Peyer's patch (tissue), 4 donors: Measurements from ENCODE around the gene PSG5. TPM values are rescaled to one million over a fixed set of nuclear protein-coding genes. Genes with fewer than 3 reads are reported as not detected.
"Not testable (repeated sequence)": the region's sequence is repeated elsewhere in the genome, so short reads cannot be mapped to it uniquely, and the experiment has no call there.

Experiments
- DNase-seq, 3 donors: peaks; one replicate each; pipeline ENCODE4 v3.0.0-alpha.2; 2017 to 2019
- H3K27ac ChIP-seq, 4 donors: fragments of 200-600 bp; sonication (generic); one replicate each; pipeline ENCODE4 v1.5.1; 2016 to 2019
- H3K27me3 ChIP-seq, 2 donors: fragments of 200-600 bp; sonication (generic); one replicate each; pipeline ENCODE4 v1.5.1; 2019
- H3K36me3 ChIP-seq, 3 donors: fragments of 200-600 bp; sonication (generic); one replicate each; pipeline ENCODE4 v1.5.1; 2016 to 2019
- H3K4me1 ChIP-seq, 4 donors: fragments of 200-600 bp; sonication (generic); one replicate each; pipeline ENCODE4 v1.5.1; 2016 to 2019
- H3K4me3 ChIP-seq, 4 donors: fragments of 200-600 bp; sonication (generic); 1 replicate in 3 of 4; 2 replicates in 1 of 4; pipeline ENCODE4 v1.5.1; 2016 to 2019; ENCODE audit warnings: mild to moderate bottlenecking in 1 of 4
- H3K9me3 ChIP-seq, 4 donors: fragments of 200-600 bp; sonication (generic); one replicate each; pipeline ENCODE4 v1.5.1; 2016 to 2019; ENCODE audit warnings: mild to moderate bottlenecking in 1 of 4
- CTCF ChIP-seq, 6 experiments: fragments of 450-650 bp in 4 of 6; fragments of 200-600 bp in 2 of 6; sonication (generic) in 1 of 6; IDR thresholded peaks; one replicate each; pipeline ENCODE4 v1.5.1; 2017 to 2019; ENCODE audit warnings: antibody characterized with exemption in 6 of 6, mild to moderate bottlenecking in 3 of 6, moderate library complexity in 1 of 6
- POLR2A ChIP-seq, 2 donors: fragments of 450-650 bp; IDR thresholded peaks; one replicate each; pipeline ENCODE4 v1.5.1; 2017; ENCODE audit warnings: antibody characterized with exemption in 2 of 2, mild to moderate bottlenecking in 2 of 2, moderate library complexity in 2 of 2
- total RNA-seq, 4 donors: library from RNA; depleted of rRNA; stranded (reverse); fragments of >200 nt; gene quantifications; one replicate each; pipeline ENCODE4 v1.1.0, GENCODE V29; 2016

The PSG5 gene
- not detected for total RNA-seq

GRCh38 chr19:43186311-43186935 lies at the start of gene PSG5:
TSS of gene PSG5 (minus strand) at chr19:43186536. CDS start at chr19:43186405, 131 bp downstream.
- H3K36me3 ChIP-seq, DNase-seq, H3K4me1 ChIP-seq: not testable (repeated sequence)

GRCh38 chr19:43235686-43236085 lies 49.4 kb upstream of the PSG5 start:
- H3K27me3 ChIP-seq, H3K4me1 ChIP-seq, H3K4me3 ChIP-seq, DNase-seq, H3K27ac ChIP-seq, H3K36me3 ChIP-seq, H3K9me3 ChIP-seq: not testable (repeated sequence)

More at GRCh38 chr19:43186311-43186935, at the start of gene PSG5:
- not testable (repeated sequence) for H3K27ac ChIP-seq, H3K4me3 ChIP-seq, H3K27me3 ChIP-seq, H3K9me3 ChIP-seq

GRCh38 chr19:43229315-43229714 lies 43.0 kb upstream of the PSG5 start:
- no peak for TF ChIP-seq CTCF (IDR thresholded peaks at IDR 0.05)
- no peak for TF ChIP-seq POLR2A (IDR thresholded peaks at IDR 0.05)
- Histone ChIP-seq H3K4me1 (no peaks in the 10 kb centered on the region), H3K4me3 (no peak overlapping the region), H3K27me3 (no peaks in the 10 kb centered on the region), H3K9me3 (peaks cover 0 to 29% (median 0%) of the 10 kb centered on the region in 4 donors), H3K27ac (no peak overlapping the region), H3K36me3 (no peaks in the 10 kb centered on the region)
- DNase-seq, result no peak

- not testable (repeated sequence) for DNase-seq, H3K4me3 ChIP-seq, H3K36me3 ChIP-seq, H3K4me1 ChIP-seq, H3K27me3 ChIP-seq, H3K27ac ChIP-seq
- peaks cover 0 to 29% (median 0%) of the 10 kb centered on the region in 4 donors for H3K9me3 ChIP-seq
Measured at GRCh38 chr19:43228730-43229129, 42.4 kb upstream of the PSG5 start.

- H3K4me3 ChIP-seq, H3K4me1 ChIP-seq, DNase-seq, H3K36me3 ChIP-seq, H3K27me3 ChIP-seq, H3K27ac ChIP-seq: not testable (repeated sequence)
- H3K9me3 ChIP-seq, result peaks cover 0 to 29% (median 0%) of the 10 kb centered on the region in 4 donors
Measured at GRCh38 chr19:43226986-43227385, 40.6 kb upstream of the PSG5 start.

- Histone ChIP-seq H3K4me1 (no peaks in the 10 kb centered on the region), H3K9me3 (peaks cover 0 to 19% (median 0%) of the 10 kb centered on the region in 4 donors), H3K27ac (no peak overlapping the region), H3K27me3 (no peaks in the 10 kb centered on the region), H3K36me3 (no peaks in the 10 kb centered on the region), H3K4me3 (no peak overlapping the region)
- no peak for TF ChIP-seq POLR2A (IDR thresholded peaks at IDR 0.05)
- TF ChIP-seq CTCF (IDR thresholded peaks at IDR 0.05), result no peak
- no peak for DNase-seq
Measured at GRCh38 chr19:43224855-43225253, 38.5 kb upstream of the PSG5 start.

GRCh38 chr19:43224201-43224854 lies 38.0 kb upstream of the PSG5 start:
- H3K4me3 ChIP-seq, H3K27me3 ChIP-seq, DNase-seq, H3K36me3 ChIP-seq, H3K4me1 ChIP-seq, H3K27ac ChIP-seq: not testable (repeated sequence)
- H3K9me3 ChIP-seq, result peaks cover 0 to 18% (median 0%) of the 10 kb centered on the region in 4 donors

GRCh38 chr19:43221891-43222290 lies 35.6 kb upstream of the PSG5 start:
- not testable (repeated sequence) for H3K4me3 ChIP-seq, H3K27me3 ChIP-seq, H3K4me1 ChIP-seq, H3K9me3 ChIP-seq, H3K27ac ChIP-seq, DNase-seq, H3K36me3 ChIP-seq

- not testable (repeated sequence) for H3K36me3 ChIP-seq, H3K4me1 ChIP-seq, H3K9me3 ChIP-seq, H3K27ac ChIP-seq, H3K27me3 ChIP-seq, DNase-seq, H3K4me3 ChIP-seq
Measured at GRCh38 chr19:43219136-43219535, 32.8 kb upstream of the PSG5 start.

GRCh38 chr19:43215881-43216280 lies 29.5 kb upstream of the PSG5 start:
- not testable (repeated sequence) for H3K27ac ChIP-seq, H3K4me1 ChIP-seq, H3K27me3 ChIP-seq, H3K4me3 ChIP-seq, DNase-seq, H3K9me3 ChIP-seq, H3K36me3 ChIP-seq
